Measurements from ENCODE around the gene CDH8.

GRCh38 chr16:61879306-61879705, 156.9 kb downstream of the CDH8 start:
- no peak for TF ChIP-seq AFF4 (CRISPR knock-in tag; IDR thresholded peaks at IDR 0.05; ENCODE audit: borderline replicate concordance)
- TF ChIP-seq, protein P1, sequence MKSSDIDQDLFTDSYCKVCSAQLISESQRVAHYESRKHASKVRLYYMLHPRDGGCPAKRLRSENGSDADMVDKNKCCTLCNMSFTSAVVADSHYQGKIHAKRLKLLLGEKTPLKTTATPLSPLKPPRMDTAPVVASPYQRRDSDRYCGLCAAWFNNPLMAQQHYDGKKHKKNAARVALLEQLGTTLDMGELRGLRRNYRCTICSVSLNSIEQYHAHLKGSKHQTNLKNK (CRISPR knock-in tag; IDR thresholded peaks at IDR 0.05), result no peak
- TF ChIP-seq ATF3 (CRISPR knock-in tag; conservative IDR thresholded peaks at IDR 0.05), result no peak
- no peak for TF ChIP-seq MAX (CRISPR knock-in tag; IDR thresholded peaks at IDR 0.05)
- TF ChIP-seq JAZF1 (CRISPR knock-in tag; IDR thresholded peaks at IDR 0.05), result no peak
- TF ChIP-seq, protein P2, sequence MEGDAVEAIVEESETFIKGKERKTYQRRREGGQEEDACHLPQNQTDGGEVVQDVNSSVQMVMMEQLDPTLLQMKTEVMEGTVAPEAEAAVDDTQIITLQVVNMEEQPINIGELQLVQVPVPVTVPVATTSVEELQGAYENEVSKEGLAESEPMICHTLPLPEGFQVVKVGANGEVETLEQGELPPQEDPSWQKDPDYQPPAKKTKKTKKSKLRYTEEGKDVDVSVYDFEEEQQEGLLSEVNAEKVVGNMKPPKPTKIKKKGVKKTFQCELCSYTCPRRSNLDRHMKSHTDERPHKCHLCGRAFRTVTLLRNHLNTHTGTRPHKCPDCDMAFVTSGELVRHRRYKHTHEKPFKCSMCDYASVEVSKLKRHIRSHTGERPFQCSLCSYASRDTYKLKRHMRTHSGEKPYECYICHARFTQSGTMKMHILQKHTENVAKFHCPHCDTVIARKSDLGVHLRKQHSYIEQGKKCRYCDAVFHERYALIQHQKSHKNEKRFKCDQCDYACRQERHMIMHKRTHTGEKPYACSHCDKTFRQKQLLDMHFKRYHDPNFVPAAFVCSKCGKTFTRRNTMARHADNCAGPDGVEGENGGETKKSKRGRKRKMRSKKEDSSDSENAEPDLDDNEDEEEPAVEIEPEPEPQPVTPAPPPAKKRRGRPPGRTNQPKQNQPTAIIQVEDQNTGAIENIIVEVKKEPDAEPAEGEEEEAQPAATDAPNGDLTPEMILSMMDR (IDR thresholded peaks at IDR 0.05), result no peak
- no peak for TF ChIP-seq ZNF423 (CRISPR knock-in tag; IDR thresholded peaks at IDR 0.05)
- TF ChIP-seq FOXP1 (CRISPR knock-in tag; IDR thresholded peaks at IDR 0.05; ENCODE audit: borderline replicate concordance), result no peak
- TF ChIP-seq PRRX2 (CRISPR knock-in tag; IDR thresholded peaks at IDR 0.05), result no peak
- TF ChIP-seq SP1 (CRISPR knock-in tag; conservative IDR thresholded peaks at IDR 0.05), result no peak
- TF ChIP-seq, protein P3, sequence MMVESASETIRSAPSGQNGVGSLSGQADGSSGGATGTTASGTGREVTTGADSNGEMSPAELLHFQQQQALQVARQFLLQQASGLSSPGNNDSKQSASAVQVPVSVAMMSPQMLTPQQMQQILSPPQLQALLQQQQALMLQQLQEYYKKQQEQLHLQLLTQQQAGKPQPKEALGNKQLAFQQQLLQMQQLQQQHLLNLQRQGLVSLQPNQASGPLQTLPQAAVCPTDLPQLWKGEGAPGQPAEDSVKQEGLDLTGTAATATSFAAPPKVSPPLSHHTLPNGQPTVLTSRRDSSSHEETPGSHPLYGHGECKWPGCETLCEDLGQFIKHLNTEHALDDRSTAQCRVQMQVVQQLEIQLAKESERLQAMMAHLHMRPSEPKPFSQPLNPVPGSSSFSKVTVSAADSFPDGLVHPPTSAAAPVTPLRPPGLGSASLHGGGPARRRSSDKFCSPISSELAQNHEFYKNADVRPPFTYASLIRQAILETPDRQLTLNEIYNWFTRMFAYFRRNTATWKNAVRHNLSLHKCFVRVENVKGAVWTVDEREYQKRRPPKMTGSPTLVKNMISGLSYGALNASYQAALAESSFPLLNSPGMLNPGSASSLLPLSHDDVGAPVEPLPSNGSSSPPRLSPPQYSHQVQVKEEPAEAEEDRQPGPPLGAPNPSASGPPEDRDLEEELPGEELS (CRISPR knock-in tag; IDR thresholded peaks at IDR 0.05), result no peak
- no peak for TF ChIP-seq RELA (CRISPR knock-in tag; IDR thresholded peaks at IDR 0.05; ENCODE audit: borderline replicate concordance)
